CD4-positive, alpha-beta T cell (primary cell): ENCODE data around the gene GPC6. TPM values are rescaled to one million over a fixed set of nuclear protein-coding genes. Genes with fewer than 3 reads are reported as not detected.

Source experiments
- ATAC-seq: fragments of 200-7000 bp; cut with Tn5 transposase; one replicate; pipeline ENCODE4 v1.10.0; 2022; ENCODE audit warnings: mild to moderate bottlenecking; ENCODE audit not compliant: poor library complexity
- CTCF ChIA-PET: fragments of 350-600 bp; sonication (Branson Sonifier 250); formaldehyde crosslinking; loops from one replicate; lab custom pipeline; 2021; ENCODE audit warnings: antibody characterized with exemption, inconsistent platforms; lab: Charles Lee
- POLR2A ChIA-PET: fragments of 350-600 bp; sonication (Branson Sonifier 250); formaldehyde crosslinking; loops from one replicate; lab custom pipeline; 2021; ENCODE audit warnings: antibody characterized with exemption, inconsistent platforms; lab: Charles Lee
- DNase-seq, 14 experiments: peaks; one replicate each; pipeline ENCODE4 v3.0.0-alpha.2; 2013 to 2020; ENCODE audit warnings: mixed read lengths in 2 of 14
- H3K27ac ChIP-seq, 2 donors: one replicate each; pipeline versions ENCODE4 v1.5.1 to v1.7.0; 2013; ENCODE audit warnings: low read length in 2 of 2, low read depth in 1 of 2, mild to moderate bottlenecking in 1 of 2
- H3K27me3 ChIP-seq, 2 experiments: 1 replicate in 1 of 2; 2 replicates in 1 of 2; pipeline versions ENCODE4 v1.6.1 to v1.7.0; 2013; ENCODE audit warnings: low read length in 2 of 2, control low read depth in 1 of 2, mild to moderate bottlenecking in 1 of 2, moderate library complexity in 1 of 2; ENCODE audit not compliant: insufficient read depth in 2 of 2, control insufficient read depth in 1 of 2
- H3K36me3 ChIP-seq: one replicate; pipeline ENCODE4 v1.6.1; 2013; ENCODE audit warnings: low read length, control low read depth; ENCODE audit not compliant: insufficient read depth
- H3K4me1 ChIP-seq: one replicate; pipeline ENCODE4 v1.6.1; 2013; ENCODE audit warnings: low read length, control low read depth; ENCODE audit not compliant: insufficient read depth
- H3K4me3 ChIP-seq: one replicate; pipeline ENCODE4 v1.5.1; 2013; ENCODE audit warnings: mild to moderate bottlenecking, low read length, moderate library complexity
- H3K9me3 ChIP-seq, 2 experiments: 1 replicate in 1 of 2; 2 replicates in 1 of 2; pipeline versions ENCODE4 v1.6.1 to v1.7.0; 2013; ENCODE audit warnings: low read length in 2 of 2, mild to moderate bottlenecking in 2 of 2, control low read depth in 1 of 2, moderate library complexity in 1 of 2; ENCODE audit not compliant: control insufficient read depth in 1 of 2, insufficient read depth in 1 of 2
- H3K27ac Mint-ChIP-seq: one replicate; pipeline ENCODE4 v1.8.0; 2020; ENCODE audit warnings: mixed read lengths
- H3K27me3 Mint-ChIP-seq: one replicate; pipeline ENCODE4 v1.8.0; 2021; ENCODE audit warnings: mixed read lengths
- H3K36me3 Mint-ChIP-seq: one replicate; pipeline ENCODE4 v1.8.0; 2021; ENCODE audit warnings: low read depth, mixed read lengths
- H3K4me1 Mint-ChIP-seq: one replicate; pipeline ENCODE4 v1.8.0; 2021; ENCODE audit warnings: low read depth, mixed read lengths
- H3K4me3 Mint-ChIP-seq: one replicate; pipeline ENCODE4 v1.8.0; 2020; ENCODE audit warnings: mild to moderate bottlenecking, mixed read lengths
- H3K9me3 Mint-ChIP-seq: one replicate; pipeline ENCODE4 v1.8.0; 2020; ENCODE audit warnings: mixed read lengths
- intact Hi-C, 2 experiments: fragments of 100-400 bp; cut with DNase I in 1 of 2; cut with micrococcal nuclease in 1 of 2; formaldehyde crosslinking; loops; one replicate each; pipeline versions ENCODE4 v1.15.1 to v1.9.0; 2023 to 2025; cut with DNase I, micrococcal nuclease
- total RNA-seq, 174 experiments: library from RNA in 2 of 174; stranded (reverse) in 2 of 174; gene quantifications; one replicate each; pipeline ENCODE4 v1.2.3 and lab custom pipeline; 2021 to 2026
- TF ChIP-seq, protein P1 (sequence below): fragments of 200-600 bp; IDR thresholded peaks from one replicate; pipeline ENCODE4 v1.8.0; 2022; ENCODE audit warnings: antibody characterized with exemption, mild to moderate bottlenecking

The GPC6 gene
- total RNA-seq, 2 experiments from 2014 or later, result not detected

GRCh38 chr13:93819331-93819890, 592.8 kb downstream of the GPC6 start:
- H3K4me1 ChIP-seq, result no peaks in the 10 kb centered on the region
- Mint-ChIP-seq H3K36me3 (no peaks in the 10 kb centered on the region), H3K27ac (no peak overlapping the region), H3K9me3 (no peaks in the 10 kb centered on the region), H3K27me3 (no peaks in the 10 kb centered on the region), H3K4me3 (no peak overlapping the region), H3K4me1 (no peaks in the 10 kb centered on the region)
- no peaks in the 10 kb centered on the region for H3K36me3 ChIP-seq
- intact Hi-C loops, result no loop called here
- no peak for ATAC-seq
- ChIA-PET CTCF (no interaction called here), POLR2A (no interaction called here)
- no peaks in the 10 kb centered on the region for H3K27me3 ChIP-seq
- no peak overlapping the region for H3K4me3 ChIP-seq
- H3K27ac ChIP-seq, result no peak overlapping the region
- no peaks in the 10 kb centered on the region for H3K9me3 ChIP-seq
- TF ChIP-seq, protein P1, sequence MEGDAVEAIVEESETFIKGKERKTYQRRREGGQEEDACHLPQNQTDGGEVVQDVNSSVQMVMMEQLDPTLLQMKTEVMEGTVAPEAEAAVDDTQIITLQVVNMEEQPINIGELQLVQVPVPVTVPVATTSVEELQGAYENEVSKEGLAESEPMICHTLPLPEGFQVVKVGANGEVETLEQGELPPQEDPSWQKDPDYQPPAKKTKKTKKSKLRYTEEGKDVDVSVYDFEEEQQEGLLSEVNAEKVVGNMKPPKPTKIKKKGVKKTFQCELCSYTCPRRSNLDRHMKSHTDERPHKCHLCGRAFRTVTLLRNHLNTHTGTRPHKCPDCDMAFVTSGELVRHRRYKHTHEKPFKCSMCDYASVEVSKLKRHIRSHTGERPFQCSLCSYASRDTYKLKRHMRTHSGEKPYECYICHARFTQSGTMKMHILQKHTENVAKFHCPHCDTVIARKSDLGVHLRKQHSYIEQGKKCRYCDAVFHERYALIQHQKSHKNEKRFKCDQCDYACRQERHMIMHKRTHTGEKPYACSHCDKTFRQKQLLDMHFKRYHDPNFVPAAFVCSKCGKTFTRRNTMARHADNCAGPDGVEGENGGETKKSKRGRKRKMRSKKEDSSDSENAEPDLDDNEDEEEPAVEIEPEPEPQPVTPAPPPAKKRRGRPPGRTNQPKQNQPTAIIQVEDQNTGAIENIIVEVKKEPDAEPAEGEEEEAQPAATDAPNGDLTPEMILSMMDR, result no peak
- DNase-seq, result no peak

DNA sequence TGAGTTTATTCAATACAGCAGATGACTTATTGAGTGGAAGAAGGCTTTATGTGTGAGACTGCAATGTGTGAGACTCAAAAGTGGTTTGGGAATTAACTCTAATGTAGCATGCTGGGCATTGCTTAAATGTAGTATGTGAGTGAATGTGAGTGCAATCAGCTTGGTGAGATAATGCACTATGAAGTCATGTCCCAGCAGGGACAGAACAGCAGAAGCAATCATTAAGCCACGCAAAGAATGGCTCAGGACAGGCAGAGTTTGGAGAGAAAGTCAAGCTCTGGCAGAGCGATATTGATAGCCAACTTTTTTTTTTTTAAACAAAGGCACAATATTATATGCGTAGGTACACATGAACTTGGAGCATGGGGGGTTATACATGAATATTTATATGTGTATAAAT, 597.7 kb downstream of the GPC6 start:
- H3K4me3 ChIP-seq, result no peak overlapping the region
- POLR2A ChIA-PET, result no interaction called here

GRCh38 chr13:93834051-93834450, 607.4 kb downstream of the GPC6 start:
- Mint-ChIP-seq H3K27ac (no peak overlapping the region), H3K4me1 (no peaks in the 10 kb centered on the region), H3K36me3 (no peaks in the 10 kb centered on the region), H3K9me3 (no peaks in the 10 kb centered on the region), H3K27me3 (no peaks in the 10 kb centered on the region), H3K4me3 (no peak overlapping the region)
- Histone ChIP-seq H3K4me3 (no peak overlapping the region), H3K27ac (no peak overlapping the region), H3K27me3 (no peaks in the 10 kb centered on the region), H3K4me1 (no peaks in the 10 kb centered on the region), H3K36me3 (no peaks in the 10 kb centered on the region), H3K9me3 (no peaks in the 10 kb centered on the region)
- DNase-seq (no peak), ATAC-seq (no peak)
- CTCF ChIA-PET, result no interaction called here
- POLR2A ChIA-PET, result no interaction called here
- intact Hi-C loops, result no loop called here
- TF ChIP-seq, protein P1, result no peak

More for the DNA sequence above, 597.7 kb downstream of the GPC6 start:
- Mint-ChIP-seq H3K27me3 (no peaks in the 10 kb centered on the region), H3K27ac (no peak overlapping the region), H3K4me1 (no peaks in the 10 kb centered on the region), H3K9me3 (no peaks in the 10 kb centered on the region), H3K36me3 (no peaks in the 10 kb centered on the region), H3K4me3 (no peak overlapping the region)
- Histone ChIP-seq H3K36me3 (no peaks in the 10 kb centered on the region), H3K4me1 (no peaks in the 10 kb centered on the region), H3K9me3 (no peaks in the 10 kb centered on the region), H3K27ac (no peak overlapping the region), H3K27me3 (no peaks in the 10 kb centered on the region)
- intact Hi-C loops, result no loop called here
- ATAC-seq (no peak), DNase-seq (no peak)
- TF ChIP-seq, protein P1, result no peak
- CTCF ChIA-PET, result no interaction called here
